Esophagus (tissue), 2 donors: ENCODE measurements around the gene CAMK2G. TPM values are rescaled to one million over a fixed set of nuclear protein-coding genes. Genes with fewer than 3 reads are reported as not detected.

Source experiments
- H3K27ac ChIP-seq, 2 donors: one replicate each; pipeline ENCODE4 v1.5.1; 2013; ENCODE audit warnings: low read depth in 2 of 2, mild to moderate bottlenecking in 2 of 2, inconsistent platforms in 1 of 2, low read length in 1 of 2, moderate library complexity in 1 of 2
- H3K27me3 ChIP-seq, 2 donors: one replicate each; pipeline ENCODE4 v1.6.1; 2013; ENCODE audit warnings: low read length in 2 of 2, control low read depth in 1 of 2, mild to moderate bottlenecking in 1 of 2; ENCODE audit not compliant: insufficient read depth in 2 of 2, control insufficient read depth in 1 of 2
- H3K36me3 ChIP-seq, 2 donors: one replicate each; pipeline ENCODE4 v1.6.1; 2013; ENCODE audit warnings: low read length in 1 of 2; ENCODE audit not compliant: control insufficient read depth in 2 of 2, insufficient read depth in 2 of 2
- H3K4me1 ChIP-seq, 2 donors: one replicate each; pipeline ENCODE4 v1.6.1; 2013; ENCODE audit warnings: low read length in 1 of 2; ENCODE audit not compliant: control insufficient read depth in 2 of 2, insufficient read depth in 2 of 2
- H3K4me3 ChIP-seq, 2 donors: one replicate each; pipeline ENCODE4 v1.5.1; 2013; ENCODE audit warnings: low read length in 2 of 2, mild to moderate bottlenecking in 2 of 2, low read depth in 1 of 2, moderate library complexity in 1 of 2
- H3K9me3 ChIP-seq, 2 donors: one replicate each; pipeline ENCODE4 v1.6.1; 2013; ENCODE audit warnings: mild to moderate bottlenecking in 2 of 2, low read depth in 1 of 2, low read length in 1 of 2, moderate library complexity in 1 of 2; ENCODE audit not compliant: control insufficient read depth in 2 of 2, insufficient read depth in 1 of 2
- WGBS, 2 donors: extraction: QIAGEN DNeasy Blood & Tissue Kit; methylation state at CpG; one replicate each; pipeline ENCODE4 v1.1.7; 2013; 5-methylcytosine and 5-hydroxymethylcytosine counted together
- polyA plus RNA-seq, 2 donors: library from polyadenylated mRNA; stranded (reverse); fragments of 200-250 nt; gene quantifications; one replicate each; pipeline ENCODE4 v1.2.3, GENCODE V29; 2013
- donor health status: healthy with polysubstance abuse.
- donor health status: Bipolar disorder and iron deficiency.

CAMK2G gene
- polyA plus RNA-seq, 2 donors: 16.1 to 25.3 TPM

- peaks cover 3 to 10% of the 10 kb centered on the region in 2 donors for H3K4me1 ChIP-seq
- peaks cover 27 to 72% of the 10 kb centered on the region in 2 donors for H3K36me3 ChIP-seq
- H3K9me3 ChIP-seq: no peaks in the 10 kb centered on the region
- H3K4me3 ChIP-seq: no peak overlapping the region
- no peaks in the 10 kb centered on the region for H3K27me3 ChIP-seq
- H3K27ac ChIP-seq: peak overlapping the region; percentile 42 to 80
Observed at GRCh38 chr10:73803680-73804286, 70.6 kb downstream of the CAMK2G start.

DNA sequence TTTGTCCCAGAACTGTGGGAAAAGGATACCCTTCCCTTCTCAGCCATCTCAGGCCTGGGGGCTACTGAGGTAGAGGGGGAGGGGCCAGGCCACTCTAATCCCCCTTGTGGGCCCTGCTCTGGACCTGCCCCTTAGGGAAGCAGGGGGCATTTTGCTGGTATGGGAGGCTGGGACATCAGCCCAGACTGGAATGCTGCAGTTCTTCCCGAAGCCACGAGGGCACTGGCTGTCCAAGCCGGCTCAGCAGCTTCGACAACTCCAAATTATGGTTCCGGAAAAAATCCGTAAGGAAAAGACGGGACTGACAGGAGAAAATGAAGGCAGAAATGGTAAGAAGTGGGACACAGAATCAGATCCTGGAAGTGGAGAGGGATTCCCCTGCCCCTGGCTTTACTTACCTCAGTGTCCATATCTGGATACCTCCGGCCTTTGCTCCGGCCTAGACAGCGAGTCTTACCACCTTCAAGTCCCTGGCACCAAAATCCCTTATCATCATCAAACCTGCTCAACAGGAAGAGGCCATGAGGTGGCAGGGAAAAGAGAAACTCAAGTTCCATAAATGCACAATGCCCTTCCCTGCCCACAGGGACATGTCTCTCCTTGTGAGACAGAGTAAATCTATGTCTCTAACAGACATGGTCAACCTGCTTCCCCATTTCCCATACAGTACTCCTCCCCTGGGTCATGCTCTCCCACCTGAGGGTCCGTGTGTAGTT lies 71.9 kb downstream of the CAMK2G start:
- no peaks in the 10 kb centered on the region for H3K9me3 ChIP-seq
- peak overlapping the region; percentile 74 to 82 for H3K27ac ChIP-seq
- WGBS, 2 donors: 72 to 81% methylated on average over 11 of the region's 11 CpGs
- no peak overlapping the region for H3K4me3 ChIP-seq
- no peaks in the 10 kb centered on the region for H3K27me3 ChIP-seq
- peaks cover 32 to 72% of the 10 kb centered on the region in 2 donors for H3K36me3 ChIP-seq
- peaks cover 3 to 7% of the 10 kb centered on the region in 2 donors for H3K4me1 ChIP-seq

- H3K4me3 ChIP-seq: no peak overlapping the region
- no peaks in the 10 kb centered on the region for H3K27me3 ChIP-seq
- 91 to 93% methylated on average over 13 of the region's 13 CpGs for WGBS, 2 donors
- peak overlapping the region in 1 of 2 donors; percentile 23 for H3K27ac ChIP-seq
- H3K4me1 ChIP-seq: peaks cover 2 to 3% of the 10 kb centered on the region in 2 donors
- H3K36me3 ChIP-seq: peaks cover 41 to 70% of the 10 kb centered on the region in 2 donors
- no peaks in the 10 kb centered on the region for H3K9me3 ChIP-seq
Observed at GRCh38 chr10:73801253-73801590, 73.1 kb downstream of the CAMK2G start.

GRCh38 chr10:73800560-73801252 lies 73.6 kb downstream of the CAMK2G start:
- no peak overlapping the region for H3K4me3 ChIP-seq
- H3K36me3 ChIP-seq: peaks cover 38 to 67% of the 10 kb centered on the region in 2 donors
- H3K9me3 ChIP-seq: no peaks in the 10 kb centered on the region
- H3K27ac ChIP-seq: no peak overlapping the region
- WGBS, 2 donors: 80 to 83% methylated on average over 20 of the region's 20 CpGs
- H3K4me1 ChIP-seq: peaks cover 2 to 3% of the 10 kb centered on the region in 2 donors
- H3K27me3 ChIP-seq: no peaks in the 10 kb centered on the region

DNA sequence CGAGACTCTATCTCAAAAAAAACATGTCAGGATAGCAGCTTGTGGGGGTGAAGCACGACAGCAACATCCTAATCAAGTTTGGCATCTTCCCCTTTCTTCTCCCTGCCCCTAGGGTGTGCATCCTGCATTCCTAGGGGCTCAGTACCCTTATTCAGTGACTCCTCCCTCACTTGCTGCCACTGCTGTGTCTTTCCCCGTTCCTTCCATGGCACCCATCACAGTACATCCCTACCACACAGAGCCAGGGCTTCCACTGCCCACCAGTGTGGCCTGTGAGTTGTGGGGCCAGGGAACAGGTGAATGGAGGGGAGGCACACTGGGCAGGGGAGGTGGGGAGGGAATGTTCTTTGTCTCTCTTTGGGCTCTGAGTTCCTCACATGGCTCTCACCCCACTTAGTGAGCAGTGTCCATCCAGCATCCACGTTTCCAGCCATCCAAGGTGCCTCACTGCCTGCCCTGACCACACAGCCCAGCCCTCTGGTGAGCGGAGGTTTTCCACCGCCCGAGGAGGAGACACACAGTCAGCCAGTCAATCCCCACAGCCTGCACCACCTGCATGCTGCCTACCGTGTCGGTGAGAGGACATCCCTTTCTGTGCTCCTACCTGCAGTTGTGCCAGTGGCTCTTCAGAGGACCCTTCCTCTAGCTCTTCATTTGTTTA lies 74.3 kb downstream of the CAMK2G start:
- peaks cover 33 to 68% of the 10 kb centered on the region in 2 donors for H3K36me3 ChIP-seq

DNA sequence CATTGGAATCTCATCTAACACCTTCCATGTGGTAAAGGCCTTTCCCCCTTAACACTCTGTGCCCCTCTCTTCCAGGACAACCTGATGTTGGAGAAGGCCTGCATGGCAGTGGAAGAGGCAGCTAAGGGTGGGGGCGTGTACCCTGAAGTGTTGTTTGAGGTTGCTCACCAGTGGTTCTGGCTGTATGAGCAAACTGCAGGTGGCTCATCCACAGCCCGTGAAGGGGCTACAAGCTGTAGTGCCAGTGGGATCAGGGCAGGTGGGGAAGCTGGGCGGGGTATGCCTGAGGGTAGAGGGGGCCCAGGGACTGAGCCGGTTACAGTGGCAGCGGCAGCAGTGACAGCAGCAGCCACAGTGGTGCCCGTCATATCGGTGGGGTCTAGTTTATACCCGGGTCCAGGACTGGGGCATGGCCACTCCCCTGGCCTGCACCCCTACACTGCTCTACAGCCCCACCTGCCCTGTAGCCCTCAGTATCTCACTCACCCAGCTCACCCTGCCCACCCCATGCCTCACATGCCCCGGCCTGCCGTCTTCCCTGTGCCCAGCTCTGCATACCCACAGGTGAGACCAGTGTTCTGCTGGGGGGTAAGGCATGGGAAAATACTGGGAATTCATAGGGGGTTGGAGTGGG lies 75.3 kb downstream of the CAMK2G start:
- 72 to 81% methylated on average over 8 to 10 of the region's 10 CpGs for WGBS, 2 donors
- H3K9me3 ChIP-seq: no peaks in the 10 kb centered on the region
- peaks cover 37 to 74% of the 10 kb centered on the region in 2 donors for H3K36me3 ChIP-seq
- H3K4me1 ChIP-seq: peaks cover 2 to 3% of the 10 kb centered on the region in 2 donors
- H3K27ac ChIP-seq: no peak overlapping the region
- H3K4me3 ChIP-seq: no peak overlapping the region
- no peaks in the 10 kb centered on the region for H3K27me3 ChIP-seq

More for the DNA sequence above, 74.3 kb downstream of the CAMK2G start:
- 73 to 75% methylated on average over 9 of the region's 9 CpGs for WGBS, 2 donors
- Histone ChIP-seq H3K4me3 (no peak overlapping the region), H3K4me1 (peaks cover 2 to 3% of the 10 kb centered on the region in 2 donors), H3K27me3 (no peaks in the 10 kb centered on the region), H3K9me3 (no peaks in the 10 kb centered on the region), H3K27ac (no peak overlapping the region)

GRCh38 chr10:73798087-73798486 lies 76.3 kb downstream of the CAMK2G start:
- H3K4me1 ChIP-seq: peaks cover 2 to 3% of the 10 kb centered on the region in 2 donors
- no peaks in the 10 kb centered on the region for H3K27me3 ChIP-seq
- H3K4me3 ChIP-seq: no peak overlapping the region
- H3K36me3 ChIP-seq: peaks cover 34 to 75% of the 10 kb centered on the region in 2 donors
- no peak overlapping the region for H3K27ac ChIP-seq
- H3K9me3 ChIP-seq: no peaks in the 10 kb centered on the region
- 87 to 91% methylated on average over 6 of the region's 6 CpGs for WGBS, 2 donors

GRCh38 chr10:73797324-73798025 lies 76.9 kb downstream of the CAMK2G start:
- H3K36me3 ChIP-seq: peaks cover 38 to 76% of the 10 kb centered on the region in 2 donors
- no peak overlapping the region for H3K27ac ChIP-seq
- H3K4me3 ChIP-seq: no peak overlapping the region
- peaks cover 2 to 3% of the 10 kb centered on the region in 2 donors for H3K4me1 ChIP-seq
- no peaks in the 10 kb centered on the region for H3K9me3 ChIP-seq
- no peaks in the 10 kb centered on the region for H3K27me3 ChIP-seq
- 87 to 92% methylated on average over 19 of the region's 19 CpGs for WGBS, 2 donors
